K562 (cell line): Measurements from ENCODE around the gene HDHD2. TPM values are rescaled to one million over a fixed set of nuclear protein-coding genes. Genes with fewer than 3 reads are reported as not detected.

Experiments used
- polyA plus RNA-seq, 8 experiments: library from polyadenylated mRNA; depleted of rRNA in 4 of 8; stranded (reverse) in 5 of 8; unstranded in 3 of 8; fragments of >200 nt; fragmentation: Nextera tagmentation in 2 of 8; fragmentation: Illumina TruSeq in 1 of 8; extraction: Ambion mirVana in 2 of 8; extraction: Trizol in 1 of 8; gene quantifications; 2 replicates each; pipeline versions ENCODE4 v1.2.1 to v1.2.3, GENCODE V29; 2011 to 2014; ENCODE audit warnings: inconsistent platforms in 1 of 8, missing spikeins in 1 of 8
- total RNA-seq, 7 experiments: library from RNA; depleted of rRNA in 6 of 7; stranded (reverse); fragments of >200 nt in 6 of 7; fragmentation: Illumina TruSeq in 2 of 7; extraction: Trizol in 2 of 7; gene quantifications; 2 replicates each; pipeline versions ENCODE4 v1.2.1 to v1.2.3, GENCODE V29; 2011 to 2021; ENCODE audit warnings: low replicate concordance in 1 of 7
- TF ChIP-seq, protein P1 (sequence below): fragments of 450-650 bp; IDR thresholded peaks from 2 replicates; pipeline ENCODE4 v1.6.1; 2016; ENCODE audit warnings: mild to moderate bottlenecking, moderate library complexity

The HDHD2 gene
- total and polyA plus RNA-seq, 9 of the 15 experiments (the other 6 are each of a cell fraction or from before 2014, with no cell fraction given): 6.8 to 25.2 (median 21.5) TPM

DNA sequence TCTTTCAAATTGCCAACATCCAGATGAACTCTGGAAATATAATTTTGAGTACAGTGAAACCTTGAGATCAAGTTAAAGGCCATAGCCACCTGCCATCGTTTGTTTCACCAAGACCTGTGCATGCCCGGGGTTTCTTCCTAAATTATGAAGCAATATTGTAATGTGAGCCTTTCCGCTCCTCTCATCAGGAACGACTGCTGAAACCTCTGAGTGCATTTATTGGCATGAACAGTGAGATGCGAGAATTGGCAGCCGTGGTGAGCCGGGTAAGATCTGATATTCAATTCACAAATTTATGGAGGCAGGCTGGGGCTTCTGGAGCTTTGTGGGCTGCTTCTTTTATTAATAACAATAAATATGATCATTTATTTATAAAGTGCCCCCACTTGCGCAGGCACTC is 87.2 kb downstream of the HDHD2 start (continued):
- TF ChIP-seq, protein P1, sequence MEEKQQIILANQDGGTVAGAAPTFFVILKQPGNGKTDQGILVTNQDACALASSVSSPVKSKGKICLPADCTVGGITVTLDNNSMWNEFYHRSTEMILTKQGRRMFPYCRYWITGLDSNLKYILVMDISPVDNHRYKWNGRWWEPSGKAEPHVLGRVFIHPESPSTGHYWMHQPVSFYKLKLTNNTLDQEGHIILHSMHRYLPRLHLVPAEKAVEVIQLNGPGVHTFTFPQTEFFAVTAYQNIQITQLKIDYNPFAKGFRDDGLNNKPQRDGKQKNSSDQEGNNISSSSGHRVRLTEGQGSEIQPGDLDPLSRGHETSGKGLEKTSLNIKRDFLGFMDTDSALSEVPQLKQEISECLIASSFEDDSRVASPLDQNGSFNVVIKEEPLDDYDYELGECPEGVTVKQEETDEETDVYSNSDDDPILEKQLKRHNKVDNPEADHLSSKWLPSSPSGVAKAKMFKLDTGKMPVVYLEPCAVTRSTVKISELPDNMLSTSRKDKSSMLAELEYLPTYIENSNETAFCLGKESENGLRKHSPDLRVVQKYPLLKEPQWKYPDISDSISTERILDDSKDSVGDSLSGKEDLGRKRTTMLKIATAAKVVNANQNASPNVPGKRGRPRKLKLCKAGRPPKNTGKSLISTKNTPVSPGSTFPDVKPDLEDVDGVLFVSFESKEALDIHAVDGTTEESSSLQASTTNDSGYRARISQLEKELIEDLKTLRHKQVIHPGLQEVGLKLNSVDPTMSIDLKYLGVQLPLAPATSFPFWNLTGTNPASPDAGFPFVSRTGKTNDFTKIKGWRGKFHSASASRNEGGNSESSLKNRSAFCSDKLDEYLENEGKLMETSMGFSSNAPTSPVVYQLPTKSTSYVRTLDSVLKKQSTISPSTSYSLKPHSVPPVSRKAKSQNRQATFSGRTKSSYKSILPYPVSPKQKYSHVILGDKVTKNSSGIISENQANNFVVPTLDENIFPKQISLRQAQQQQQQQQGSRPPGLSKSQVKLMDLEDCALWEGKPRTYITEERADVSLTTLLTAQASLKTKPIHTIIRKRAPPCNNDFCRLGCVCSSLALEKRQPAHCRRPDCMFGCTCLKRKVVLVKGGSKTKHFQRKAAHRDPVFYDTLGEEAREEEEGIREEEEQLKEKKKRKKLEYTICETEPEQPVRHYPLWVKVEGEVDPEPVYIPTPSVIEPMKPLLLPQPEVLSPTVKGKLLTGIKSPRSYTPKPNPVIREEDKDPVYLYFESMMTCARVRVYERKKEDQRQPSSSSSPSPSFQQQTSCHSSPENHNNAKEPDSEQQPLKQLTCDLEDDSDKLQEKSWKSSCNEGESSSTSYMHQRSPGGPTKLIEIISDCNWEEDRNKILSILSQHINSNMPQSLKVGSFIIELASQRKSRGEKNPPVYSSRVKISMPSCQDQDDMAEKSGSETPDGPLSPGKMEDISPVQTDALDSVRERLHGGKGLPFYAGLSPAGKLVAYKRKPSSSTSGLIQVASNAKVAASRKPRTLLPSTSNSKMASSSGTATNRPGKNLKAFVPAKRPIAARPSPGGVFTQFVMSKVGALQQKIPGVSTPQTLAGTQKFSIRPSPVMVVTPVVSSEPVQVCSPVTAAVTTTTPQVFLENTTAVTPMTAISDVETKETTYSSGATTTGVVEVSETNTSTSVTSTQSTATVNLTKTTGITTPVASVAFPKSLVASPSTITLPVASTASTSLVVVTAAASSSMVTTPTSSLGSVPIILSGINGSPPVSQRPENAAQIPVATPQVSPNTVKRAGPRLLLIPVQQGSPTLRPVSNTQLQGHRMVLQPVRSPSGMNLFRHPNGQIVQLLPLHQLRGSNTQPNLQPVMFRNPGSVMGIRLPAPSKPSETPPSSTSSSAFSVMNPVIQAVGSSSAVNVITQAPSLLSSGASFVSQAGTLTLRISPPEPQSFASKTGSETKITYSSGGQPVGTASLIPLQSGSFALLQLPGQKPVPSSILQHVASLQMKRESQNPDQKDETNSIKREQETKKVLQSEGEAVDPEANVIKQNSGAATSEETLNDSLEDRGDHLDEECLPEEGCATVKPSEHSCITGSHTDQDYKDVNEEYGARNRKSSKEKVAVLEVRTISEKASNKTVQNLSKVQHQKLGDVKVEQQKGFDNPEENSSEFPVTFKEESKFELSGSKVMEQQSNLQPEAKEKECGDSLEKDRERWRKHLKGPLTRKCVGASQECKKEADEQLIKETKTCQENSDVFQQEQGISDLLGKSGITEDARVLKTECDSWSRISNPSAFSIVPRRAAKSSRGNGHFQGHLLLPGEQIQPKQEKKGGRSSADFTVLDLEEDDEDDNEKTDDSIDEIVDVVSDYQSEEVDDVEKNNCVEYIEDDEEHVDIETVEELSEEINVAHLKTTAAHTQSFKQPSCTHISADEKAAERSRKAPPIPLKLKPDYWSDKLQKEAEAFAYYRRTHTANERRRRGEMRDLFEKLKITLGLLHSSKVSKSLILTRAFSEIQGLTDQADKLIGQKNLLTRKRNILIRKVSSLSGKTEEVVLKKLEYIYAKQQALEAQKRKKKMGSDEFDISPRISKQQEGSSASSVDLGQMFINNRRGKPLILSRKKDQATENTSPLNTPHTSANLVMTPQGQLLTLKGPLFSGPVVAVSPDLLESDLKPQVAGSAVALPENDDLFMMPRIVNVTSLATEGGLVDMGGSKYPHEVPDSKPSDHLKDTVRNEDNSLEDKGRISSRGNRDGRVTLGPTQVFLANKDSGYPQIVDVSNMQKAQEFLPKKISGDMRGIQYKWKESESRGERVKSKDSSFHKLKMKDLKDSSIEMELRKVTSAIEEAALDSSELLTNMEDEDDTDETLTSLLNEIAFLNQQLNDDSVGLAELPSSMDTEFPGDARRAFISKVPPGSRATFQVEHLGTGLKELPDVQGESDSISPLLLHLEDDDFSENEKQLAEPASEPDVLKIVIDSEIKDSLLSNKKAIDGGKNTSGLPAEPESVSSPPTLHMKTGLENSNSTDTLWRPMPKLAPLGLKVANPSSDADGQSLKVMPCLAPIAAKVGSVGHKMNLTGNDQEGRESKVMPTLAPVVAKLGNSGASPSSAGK: no peak
